IMR-90 (cell line): ENCODE data around the gene MTMR2. TPM values are rescaled to one million over a fixed set of nuclear protein-coding genes. Genes with fewer than 3 reads are reported as not detected.

Experiments used
- ATAC-seq: fragments of 200-7000 bp; cut with Tn5 transposase; 2 replicates; pipeline ENCODE4 v1.9.1; 2020; ENCODE audit warnings: low read depth, mild to moderate bottlenecking, moderate library complexity
- BruUV-seq: library from RNA; stranded (reverse); fragments of 400-500 nt; replicated peaks from 2 replicates; lab custom pipeline; 2021; lab: Mats Ljungman, UMichigan
- CTCF ChIA-PET: fragments of 300-600 bp; formaldehyde crosslinking; extraction: SDS; loops from one replicate; lab custom pipeline; 2021; ENCODE audit warnings: antibody characterized with exemption; lab: Yijun Ruan, JAX
- POLR2A ChIA-PET: fragments of 300-600 bp; sonication (Branson Sonifier 250); formaldehyde crosslinking; loops from one replicate; lab custom pipeline; 2022; ENCODE audit warnings: antibody characterized with exemption; ENCODE audit not compliant: unreplicated experiment; lab: Charles Lee
- DNase-seq: peaks from one replicate; pipeline ENCODE4 v3.0.0; 2013
- H2AFZ ChIP-seq: replicated peaks from 2 replicates; pipeline ENCODE3; 2013; ENCODE audit warnings: low read length, mild to moderate bottlenecking; ENCODE audit not compliant: poor library complexity
- H2AK5ac ChIP-seq: 2 replicates; pipeline ENCODE4 v1.6.1; 2013; ENCODE audit warnings: low read depth, low read length, inconsistent platforms
- H2AK9ac ChIP-seq: replicated peaks from 2 replicates; pipeline ENCODE3; 2013; ENCODE audit warnings: mild to moderate bottlenecking, low read depth, low read length, moderate library complexity; ENCODE audit not compliant: poor library complexity
- H2BK120ac ChIP-seq: 2 replicates; pipeline ENCODE4 v1.6.1; 2013; ENCODE audit warnings: low read depth, low read length, inconsistent platforms
- H2BK15ac ChIP-seq: 3 replicates; pipeline ENCODE4 v1.6.1; 2013; ENCODE audit warnings: low read depth, low read length, inconsistent platforms
- H2BK20ac ChIP-seq: 2 replicates; pipeline ENCODE4 v1.6.1; 2013; ENCODE audit warnings: low read depth, mild to moderate bottlenecking, inconsistent platforms, low read length, moderate library complexity
- H2BK5ac ChIP-seq: 2 replicates; pipeline ENCODE4 v1.6.1; 2013; ENCODE audit warnings: mild to moderate bottlenecking, low read depth, low read length, inconsistent platforms; ENCODE audit not compliant: poor library complexity, severe bottlenecking
- H3K14ac ChIP-seq: replicated peaks from 2 replicates; pipeline ENCODE4 v1.6.1; 2013; ENCODE audit warnings: low read depth, low read length, inconsistent platforms
- H3K18ac ChIP-seq: 2 replicates; pipeline ENCODE4 v1.6.1; 2013; ENCODE audit warnings: low read depth, low read length, control low read depth
- H3K23ac ChIP-seq: 2 replicates; pipeline ENCODE4 v1.6.1; 2013; ENCODE audit warnings: low read depth, low read length, inconsistent platforms
- H3K27ac ChIP-seq: 2 replicates; pipeline ENCODE4 v1.5.1; 2013; ENCODE audit warnings: mild to moderate bottlenecking, control low read depth, low read length; ENCODE audit not compliant: insufficient read depth
- H3K27me3 ChIP-seq: 2 replicates; pipeline ENCODE4 v1.6.1; 2013; ENCODE audit warnings: low read length; ENCODE audit not compliant: control insufficient read depth, insufficient read depth
- H3K36me3 ChIP-seq: 2 replicates; pipeline ENCODE4 v1.6.1; 2013; ENCODE audit warnings: low read length, mixed read lengths; ENCODE audit not compliant: control insufficient read depth, insufficient read depth
- H3K4ac ChIP-seq: 2 replicates; pipeline ENCODE4 v1.6.1; 2013; ENCODE audit warnings: low read depth, low read length, inconsistent platforms
- H3K4me1 ChIP-seq: 2 replicates; pipeline ENCODE4 v1.6.1; 2013; ENCODE audit warnings: low read length, mixed read lengths; ENCODE audit not compliant: control insufficient read depth, insufficient read depth
- H3K4me2 ChIP-seq: 2 replicates; pipeline ENCODE4 v1.6.1; 2013; ENCODE audit warnings: low read depth, mild to moderate bottlenecking, control low read depth, low read length, moderate library complexity
- H3K4me3 ChIP-seq: 2 replicates; pipeline ENCODE4 v1.5.1; 2013; ENCODE audit warnings: low read depth, mild to moderate bottlenecking, control low read depth, low read length, moderate library complexity; ENCODE audit not compliant: insufficient read depth
- H3K56ac ChIP-seq: 2 replicates; pipeline ENCODE4 v1.6.1; 2013; ENCODE audit warnings: low read length, inconsistent platforms; ENCODE audit not compliant: insufficient read depth; ENCODE audit errors: extremely low read depth
- H3K79me1 ChIP-seq, 2 experiments: 2 replicates each; pipeline ENCODE4 v1.6.1; 2013; ENCODE audit warnings: low read length in 2 of 2, inconsistent platforms in 1 of 2, low read depth in 1 of 2
- H3K9ac ChIP-seq: 2 replicates; pipeline ENCODE4 v1.6.1; 2013; ENCODE audit warnings: low read depth, low read length, control low read depth
- H3K9me1 ChIP-seq: 2 replicates; pipeline ENCODE4 v1.6.1; 2013; ENCODE audit warnings: low read length, inconsistent platforms; ENCODE audit not compliant: insufficient read depth
- H3K9me3 ChIP-seq: 2 replicates; pipeline ENCODE4 v1.6.1; 2013; ENCODE audit warnings: low read length; ENCODE audit not compliant: control insufficient read depth, insufficient read depth
- H4K20me1 ChIP-seq: 2 replicates; pipeline ENCODE4 v1.6.1; 2013; ENCODE audit warnings: low read length, inconsistent platforms; ENCODE audit not compliant: insufficient read depth
- H4K5ac ChIP-seq: 2 replicates; pipeline ENCODE4 v1.6.1; 2013; ENCODE audit warnings: mild to moderate bottlenecking, low read depth, low read length, control low read depth
- H4K8ac ChIP-seq, 2 experiments: 2 replicates each; pipeline ENCODE4 v1.6.1; 2013; ENCODE audit warnings: low read depth in 2 of 2, low read length in 2 of 2, control low read depth in 1 of 2, inconsistent platforms in 1 of 2
- H4K91ac ChIP-seq: 2 replicates; pipeline ENCODE4 v1.6.1; 2013; ENCODE audit warnings: low read depth, low read length, inconsistent platforms; ENCODE audit not compliant: insufficient read depth
- BHLHE40 ChIP-seq: fragments of 150-350 bp; IDR thresholded peaks from 2 replicates; pipeline ENCODE4 v1.6.1; 2016; ENCODE audit warnings: mild to moderate bottlenecking, low read depth, low read length
- FOS ChIP-seq: fragments of 150-350 bp; IDR thresholded peaks from 2 replicates; pipeline ENCODE4 v1.6.1; 2016; ENCODE audit warnings: low read depth, low read length
- MAFK ChIP-seq: IDR thresholded peaks from 2 replicates; pipeline ENCODE4 v1.6.1; 2012; ENCODE audit warnings: low read depth, low read length, improper control_type of control experiment
- NFE2L2 ChIP-seq: fragments of 150-350 bp; IDR thresholded peaks from 2 replicates; pipeline ENCODE4 v1.6.1; 2016; ENCODE audit warnings: low read depth, mild to moderate bottlenecking, low read length
- RFX5 ChIP-seq: IDR thresholded peaks from 2 replicates; pipeline ENCODE4 v1.8.0; 2012; ENCODE audit warnings: low read depth, mild to moderate bottlenecking, low read length, moderate library complexity
- SMC3 ChIP-seq: fragments of 150-350 bp; IDR thresholded peaks from 2 replicates; pipeline ENCODE4 v1.6.1; 2016; ENCODE audit warnings: low read depth, mild to moderate bottlenecking, antibody characterized with exemption, low read length, moderate library complexity
- WGBS, 2 experiments: methylation state at CpG; one replicate each; pipeline versions ENCODE4 v1.1.5 to v1.1.7; 2013; ENCODE audit warnings: missing lambda C conversion rate in 2 of 2; ENCODE audit not compliant: insufficient read length in 1 of 2; ENCODE audit errors: extremely low coverage in 2 of 2; 5-methylcytosine and 5-hydroxymethylcytosine counted together
- dilution Hi-C: fragments of 300-500 bp; cut with HindIII; formaldehyde crosslinking; loops from one replicate; pipeline ENCODE4 v1.14.3; 2018; ENCODE audit warnings: low sequenced_read_pairs; ENCODE audit not compliant: unreplicated experiment
- in situ Hi-C: fragments of 300-500 bp; cut with MboI; formaldehyde crosslinking; loops from 3 replicates; pipeline ENCODE4 v1.14.3; 2019; ENCODE audit warnings: low sequenced_read_pairs, inconsistent platforms, mixed read lengths
- intact Hi-C: fragments of 100-400 bp; cut with micrococcal nuclease; formaldehyde crosslinking; loops from 2 replicates; pipeline ENCODE4 v1.10.0; 2022
- polyA plus RNA-seq, 3 experiments: library from polyadenylated mRNA; depleted of rRNA; stranded (reverse); fragments of >200 nt; gene quantifications; 2 replicates each; pipeline ENCODE4 v1.2.3, GENCODE V29; 2012; ENCODE audit warnings: low replicate concordance in 1 of 3
- total RNA-seq: library from RNA; depleted of rRNA; stranded (reverse); fragments of >200 nt; gene quantifications from 2 replicates; pipeline ENCODE4 v1.2.3, GENCODE V29; 2012

Gene MTMR2
- total and polyA plus RNA-seq, 2 of the 4 experiments (the other 2 are of a cell fraction): 16.6 to 30.6 TPM

- no peak overlapping the region for H3K27ac ChIP-seq
- POLR2A ChIA-PET: no interaction called here
- peaks cover 16% of the 10 kb centered on the region for H3K4me1 ChIP-seq
- no peak overlapping the region for H2BK15ac ChIP-seq
- CTCF ChIA-PET: no interaction called here
- H4K5ac ChIP-seq: no peak overlapping the region; the same call in 1 of the 2 replicates
- no peak overlapping the region for H3K14ac ChIP-seq
- H3K56ac ChIP-seq: no peak overlapping the region
- no peak overlapping the region for H2AK9ac ChIP-seq
- peaks cover 6% of the 10 kb centered on the region for H3K9me1 ChIP-seq
- H3K4me2 ChIP-seq: peak overlapping the region; percentile 61; the same call in 1 of the 2 replicates
- intact Hi-C loops (loop anchor here (5.0 kb wide), 1 partner anchor 406 kb away; no protein-coding TSS in a partner anchor), in situ Hi-C loops (no loop called here), dilution Hi-C loops (no loop called here)
- H2BK5ac ChIP-seq: peak overlapping the region; percentile 88
- peak; percentile 96 for DNase-seq
- no peak overlapping the region for H2BK20ac ChIP-seq
- peaks cover 11% of the 10 kb centered on the region for H3K36me3 ChIP-seq
- peak overlapping the region; percentile 79; the same call in 1 of the 2 replicates for H3K18ac ChIP-seq
- H2AFZ ChIP-seq: no peak overlapping the region
- H3K9ac ChIP-seq: no peak overlapping the region
- TF ChIP-seq NFE2L2: peak; percentile 30; the same call in 1 of the 2 replicates
- TF ChIP-seq FOS: peak; percentile 85
- TF ChIP-seq RFX5: no peak
- TF ChIP-seq MAFK: peak; percentile 53; the same call in 1 of the 2 replicates
- TF ChIP-seq SMC3: no peak
- TF ChIP-seq BHLHE40: peak; percentile 10; the same call in 1 of the 2 replicates
- H3K4ac ChIP-seq: no peak overlapping the region
- no peak overlapping the region for H2AK5ac ChIP-seq
- H4K91ac ChIP-seq: no peak overlapping the region
- TSS peak; percentile 67 for BruUV-seq
- ATAC-seq: peak; percentile 40; the same call in 1 of the 2 replicates
- WGBS, 2 experiments: no CpG with 5 or more reads among the region's 2 CpGs
- no peaks in the 10 kb centered on the region for H3K27me3 ChIP-seq
- peaks cover 3% of the 10 kb centered on the region; the same call in 1 of the 2 replicates for H4K20me1 ChIP-seq
- no peak overlapping the region for H3K4me3 ChIP-seq
- H3K9me3 ChIP-seq: no peaks in the 10 kb centered on the region
- H4K8ac ChIP-seq: no peak overlapping the region; a peak in 1 of 4 replicates
- peaks cover 2 to 7% of the 10 kb centered on the region in 2 experiments; a peak in 1 of 4 replicates for H3K79me1 ChIP-seq
- H3K23ac ChIP-seq: no peak overlapping the region
- no peak overlapping the region for H2BK120ac ChIP-seq
Measured at GRCh38 chr11:95831198-95831883, 92.6 kb downstream of the MTMR2 start.
